Measurements from ENCODE around the gene AMBP. TPM values are rescaled to one million over a fixed set of nuclear protein-coding genes. Genes with fewer than 3 reads are reported as not detected.

Gene AMBP
- total and polyA plus RNA-seq, 2 of the 13 experiments (the other 11 are each of a cell fraction or from before 2014, with no cell fraction given), result 1,510 to 2,580 TPM

- TF ChIP-seq SKIL (CRISPR knock-in tag; IDR thresholded peaks at IDR 0.05; ENCODE audit: borderline replicate concordance), result peak; percentile 96
- TF ChIP-seq ZNF12 (CRISPR knock-in tag; IDR thresholded peaks at IDR 0.05), result peak; percentile 80; the same call in 1 of the 2 replicates
- no peak for TF ChIP-seq U2AF2 (IDR thresholded peaks at IDR 0.05; ENCODE audit: low read depth, low read length)
- TF ChIP-seq NFKBIZ (CRISPR knock-in tag; IDR thresholded peaks at IDR 0.05), result no peak; the same call in 1 of the 2 replicates
- TF ChIP-seq ZSCAN22 (CRISPR knock-in tag; IDR thresholded peaks at IDR 0.05), result 0 out of 2 replicates have a peak, but pooled peaks have one; percentile 59
- peak; percentile 39; the same call in 1 of the 2 replicates for TF ChIP-seq ZBED4 (CRISPR knock-in tag; IDR thresholded peaks at IDR 0.05; ENCODE audit: borderline replicate concordance)
- TF ChIP-seq POGK (CRISPR knock-in tag; conservative IDR thresholded peaks at IDR 0.05), result 0 out of 2 replicates have a peak, but pooled peaks have one; percentile 60
- TF ChIP-seq TAF15 (IDR thresholded peaks at IDR 0.05; ENCODE audit: low read depth, low read length, poor library complexity, severe bottlenecking), result no peak
- 0 out of 2 replicates have a peak, but pooled peaks have one; percentile 29 for TF ChIP-seq YEATS4 (CRISPR knock-in tag; IDR thresholded peaks at IDR 0.05; ENCODE audit: borderline replicate concordance)
- TF ChIP-seq POLR2A (IDR thresholded peaks at IDR 0.05; ENCODE audit: insufficient read depth in 1 of 2, low read depth in 2 of 2, low read length in 2 of 2), result peak in 1 of 2 experiments; percentile 59; a peak in 2 of 4 replicates
- peak; percentile 69 for TF ChIP-seq ZNF781 (CRISPR knock-in tag; IDR thresholded peaks at IDR 0.05; ENCODE audit: borderline replicate concordance, not compliant biosample characterization)
- no peak for TF ChIP-seq IRX3 (CRISPR knock-in tag; IDR thresholded peaks at IDR 0.05; ENCODE audit: borderline replicate concordance, low read depth)
- TF ChIP-seq GZF1 (CRISPR knock-in tag; IDR thresholded peaks at IDR 0.05), result no peak
- peak; percentile 72 for TF ChIP-seq POLR2G (IDR thresholded peaks at IDR 0.05; ENCODE audit: low read depth, low read length)
- TF ChIP-seq, protein P1, sequence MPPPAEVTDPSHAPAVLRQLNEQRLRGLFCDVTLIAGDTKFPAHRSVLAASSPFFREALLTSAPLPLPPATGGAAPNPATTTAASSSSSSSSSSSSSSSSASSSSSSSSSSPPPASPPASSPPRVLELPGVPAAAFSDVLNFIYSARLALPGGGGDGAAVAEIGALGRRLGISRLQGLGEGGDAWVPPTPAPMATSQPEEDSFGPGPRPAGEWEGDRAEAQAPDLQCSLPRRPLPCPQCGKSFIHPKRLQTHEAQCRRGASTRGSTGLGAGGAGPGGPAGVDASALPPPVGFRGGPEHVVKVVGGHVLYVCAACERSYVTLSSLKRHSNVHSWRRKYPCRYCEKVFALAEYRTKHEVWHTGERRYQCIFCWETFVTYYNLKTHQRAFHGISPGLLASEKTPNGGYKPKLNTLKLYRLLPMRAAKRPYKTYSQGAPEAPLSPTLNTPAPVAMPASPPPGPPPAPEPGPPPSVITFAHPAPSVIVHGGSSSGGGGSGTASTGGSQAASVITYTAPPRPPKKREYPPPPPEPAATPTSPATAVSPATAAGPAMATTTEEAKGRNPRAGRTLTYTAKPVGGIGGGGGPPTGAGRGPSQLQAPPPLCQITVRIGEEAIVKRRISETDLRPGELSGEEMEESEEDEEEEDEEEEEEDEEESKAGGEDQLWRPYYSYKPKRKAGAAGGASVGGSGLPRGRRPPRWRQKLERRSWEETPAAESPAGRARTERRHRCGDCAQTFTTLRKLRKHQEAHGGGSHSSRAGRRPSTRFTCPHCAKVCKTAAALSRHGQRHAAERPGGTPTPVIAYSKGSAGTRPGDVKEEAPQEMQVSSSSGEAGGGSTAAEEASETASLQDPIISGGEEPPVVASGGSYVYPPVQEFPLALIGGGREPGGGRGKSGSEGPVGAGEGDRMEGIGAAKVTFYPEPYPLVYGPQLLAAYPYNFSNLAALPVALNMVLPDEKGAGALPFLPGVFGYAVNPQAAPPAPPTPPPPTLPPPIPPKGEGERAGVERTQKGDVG (CRISPR knock-in tag; IDR thresholded peaks at IDR 0.05; ENCODE audit: borderline replicate concordance), result no peak
- TF ChIP-seq ZKSCAN5 (CRISPR knock-in tag; IDR thresholded peaks at IDR 0.05), result no peak
- peak; percentile 73 for TF ChIP-seq ZNF501 (CRISPR knock-in tag; IDR thresholded peaks at IDR 0.05)
These were observed 40.1 kb upstream of the AMBP start (continued) for GRCh38 chr9:114117996-114118830.
